ENCODE measurements around the gene RDH16.

- TF ChIP-seq CTCF (IDR thresholded peaks at IDR 0.05) (no peak), POLR2AphosphoS5 (IDR thresholded peaks at IDR 0.05) (no peak)
These were observed 43.2 kb downstream of the RDH16 start for GRCh38 chr12:56914256-56914655.

Measured in suprapubic skin (tissue), 3 donors.